ENCODE results near the gene COQ8A. TPM values are rescaled to one million over a fixed set of nuclear protein-coding genes. Genes with fewer than 3 reads are reported as not detected.

Gene COQ8A
- total RNA-seq, 4 donors from 2014 or later, result 46.0 to 80.5 (median 67.7) TPM

GRCh38 chr1:226948051-226948450, 8.0 kb downstream of the COQ8A start:
- Histone ChIP-seq H3K27ac (no peak overlapping the region), H3K4me3 (no peak overlapping the region), H3K36me3 (no peaks in the 10 kb centered on the region), H3K27me3 (no peaks in the 10 kb centered on the region), H3K9me3 (no peaks in the 10 kb centered on the region), H3K4me1 (peaks cover 34 to 48% (median 43%) of the 10 kb centered on the region in 4 donors)
- in situ Hi-C loops (cut with MboI; ENCODE audit: low pct_ligation_motif_present in 1 of 4, low pct_unique_long_range_greater_than_20kb in 1 of 4, low sequenced_read_pairs in 3 of 4), result no loop called here
- intact Hi-C loops (cut with DNase I; ENCODE audit: low total_unique reads), result no loop called here
- WGBS, 2 donors (ENCODE audit: low coverage in 1 of 2), result 94% methylated on average over 2 of the region's 2 CpGs; no CpG with 5 or more reads in 1 of the 2 donors
- no peak for TF ChIP-seq CTCF (IDR thresholded peaks at IDR 0.05)
- no peak for DNase-seq

GRCh38 chr1:226948480-226948879, 8.4 kb downstream of the COQ8A start:
- 94 to 100% methylated on average over 1 to 6 of the region's 6 CpGs for WGBS, 2 donors (ENCODE audit: low coverage in 1 of 2)
- DNase-seq, result no peak
- TF ChIP-seq CTCF (IDR thresholded peaks at IDR 0.05), result no peak
- TF ChIP-seq POLR2A (IDR thresholded peaks at IDR 0.05), result no peak
- no peak for TF ChIP-seq EP300 (IDR thresholded peaks at IDR 0.05; ENCODE audit: low read depth)
- no peak for TF ChIP-seq POLR2AphosphoS5 (IDR thresholded peaks at IDR 0.05)
- Histone ChIP-seq H3K27ac (no peak overlapping the region), H3K27me3 (no peaks in the 10 kb centered on the region), H3K4me1 (peaks cover 34 to 46% (median 39%) of the 10 kb centered on the region in 4 donors), H3K4me3 (no peak overlapping the region), H3K9me3 (no peaks in the 10 kb centered on the region), H3K36me3 (no peaks in the 10 kb centered on the region)
- intact Hi-C loops (cut with DNase I; ENCODE audit: low total_unique reads) (no loop called here), in situ Hi-C loops (cut with MboI; ENCODE audit: low pct_ligation_motif_present in 1 of 4, low pct_unique_long_range_greater_than_20kb in 1 of 4, low sequenced_read_pairs in 3 of 4) (no loop called here)

GRCh38 chr1:226948996-226949395, 8.9 kb downstream of the COQ8A start:
- Histone ChIP-seq H3K9me3 (no peaks in the 10 kb centered on the region), H3K4me1 (peaks cover 29 to 40% (median 34%) of the 10 kb centered on the region in 4 donors), H3K27ac (no peak overlapping the region), H3K27me3 (no peaks in the 10 kb centered on the region), H3K36me3 (no peaks in the 10 kb centered on the region), H3K4me3 (no peak overlapping the region)
- in situ Hi-C loops (cut with MboI; ENCODE audit: low pct_ligation_motif_present in 1 of 4, low pct_unique_long_range_greater_than_20kb in 1 of 4, low sequenced_read_pairs in 3 of 4) (no loop called here), intact Hi-C loops (cut with DNase I; ENCODE audit: low total_unique reads) (no loop called here)
- 85 to 91% methylated on average over 11 to 15 of the region's 15 CpGs for WGBS, 2 donors (ENCODE audit: low coverage in 1 of 2)
- DNase-seq, result no peak
- TF ChIP-seq POLR2A (IDR thresholded peaks at IDR 0.05) (no peak), CTCF (IDR thresholded peaks at IDR 0.05) (no peak), POLR2AphosphoS5 (IDR thresholded peaks at IDR 0.05) (no peak), EP300 (IDR thresholded peaks at IDR 0.05; ENCODE audit: low read depth) (no peak)

GRCh38 chr1:226949401-226949800, 9.3 kb downstream of the COQ8A start:
- DNase-seq, result no peak
- no peak overlapping the region for H3K4me3 ChIP-seq
- H3K27ac ChIP-seq, result no peak overlapping the region
- no peaks in the 10 kb centered on the region for H3K27me3 ChIP-seq
- peaks cover 25 to 36% (median 30%) of the 10 kb centered on the region in 4 donors for H3K4me1 ChIP-seq
- intact Hi-C loops (cut with DNase I; ENCODE audit: low total_unique reads), result no loop called here
- no peak for TF ChIP-seq POLR2AphosphoS5 (IDR thresholded peaks at IDR 0.05)
- no peak for TF ChIP-seq EP300 (IDR thresholded peaks at IDR 0.05; ENCODE audit: low read depth)
- TF ChIP-seq POLR2A (IDR thresholded peaks at IDR 0.05), result no peak
- no peak for TF ChIP-seq CTCF (IDR thresholded peaks at IDR 0.05)
- no peaks in the 10 kb centered on the region for H3K36me3 ChIP-seq
- in situ Hi-C loops (cut with MboI; ENCODE audit: low pct_ligation_motif_present in 1 of 4, low pct_unique_long_range_greater_than_20kb in 1 of 4, low sequenced_read_pairs in 3 of 4), result no loop called here
- WGBS, 2 donors (ENCODE audit: low coverage in 1 of 2), result 80 to 93% methylated on average over 1 to 3 of the region's 3 CpGs
- H3K9me3 ChIP-seq, result no peaks in the 10 kb centered on the region
